ENCODE data around the gene NT5C.

Gene NT5C

DNA sequence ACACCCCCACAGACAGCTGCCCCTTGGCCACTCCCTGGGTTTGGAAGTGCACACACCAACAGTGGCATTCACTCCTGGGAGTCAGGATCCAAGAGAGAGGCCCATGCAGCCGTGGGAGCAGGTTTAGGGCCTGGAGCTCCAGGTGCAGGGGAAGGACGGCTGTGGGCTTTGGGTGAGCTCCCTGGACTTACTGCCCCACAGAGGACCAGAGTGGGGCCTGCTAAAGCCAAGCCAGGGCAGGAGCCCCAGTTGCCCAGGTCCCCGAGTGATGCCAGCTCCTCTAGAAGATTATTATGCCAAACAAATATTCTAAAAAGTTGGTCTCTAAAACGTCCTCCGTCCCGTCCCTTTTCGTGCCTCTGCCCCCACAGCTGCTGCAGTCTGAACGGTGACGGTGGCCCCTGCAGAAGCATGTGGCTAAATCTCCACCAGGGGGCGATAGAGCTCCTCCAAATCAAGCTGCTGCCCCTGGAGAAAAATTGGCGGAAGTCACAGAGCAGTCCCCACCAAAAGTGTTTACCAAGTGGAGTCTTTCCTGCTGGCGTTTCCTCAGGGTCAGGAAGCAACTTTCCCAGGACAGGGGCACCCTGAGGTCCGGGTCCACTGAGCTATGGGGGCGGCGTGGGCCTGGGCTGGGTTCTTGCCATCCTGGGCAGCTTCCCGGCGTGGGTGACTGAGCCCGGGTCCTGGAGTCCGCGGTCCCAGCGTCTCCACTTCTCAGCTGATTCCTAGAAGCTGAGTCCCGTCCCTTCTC lies 17.6 kb downstream of the NT5C start:
- peak overlapping the region; percentile 48 for H3K9ac ChIP-seq (ENCODE audit: low read length)
- no peaks in the 10 kb centered on the region for H3F3A ChIP-seq (ENCODE audit: insufficient read depth, low read length)
- peak overlapping the region; percentile 76 for H3K4me2 ChIP-seq (ENCODE audit: low read depth, low read length)
- H3K79me2 ChIP-seq (ENCODE audit: low read length), result peaks cover 5% of the 10 kb centered on the region
- DNase-seq, result peak; percentile 86
- no peaks in the 10 kb centered on the region for H3K9me3 ChIP-seq (replicated peaks; ENCODE audit: insufficient read depth, low read length)
- H4K20me1 ChIP-seq (ENCODE audit: insufficient read depth, low read length), result no peaks in the 10 kb centered on the region
- H3K4me3 ChIP-seq (ENCODE audit: low read length), result peak overlapping the region; percentile 54
- no peaks in the 10 kb centered on the region for H3K9me2 ChIP-seq (replicated peaks; ENCODE audit: insufficient read depth, low read length)
- TF ChIP-seq, protein P1, sequence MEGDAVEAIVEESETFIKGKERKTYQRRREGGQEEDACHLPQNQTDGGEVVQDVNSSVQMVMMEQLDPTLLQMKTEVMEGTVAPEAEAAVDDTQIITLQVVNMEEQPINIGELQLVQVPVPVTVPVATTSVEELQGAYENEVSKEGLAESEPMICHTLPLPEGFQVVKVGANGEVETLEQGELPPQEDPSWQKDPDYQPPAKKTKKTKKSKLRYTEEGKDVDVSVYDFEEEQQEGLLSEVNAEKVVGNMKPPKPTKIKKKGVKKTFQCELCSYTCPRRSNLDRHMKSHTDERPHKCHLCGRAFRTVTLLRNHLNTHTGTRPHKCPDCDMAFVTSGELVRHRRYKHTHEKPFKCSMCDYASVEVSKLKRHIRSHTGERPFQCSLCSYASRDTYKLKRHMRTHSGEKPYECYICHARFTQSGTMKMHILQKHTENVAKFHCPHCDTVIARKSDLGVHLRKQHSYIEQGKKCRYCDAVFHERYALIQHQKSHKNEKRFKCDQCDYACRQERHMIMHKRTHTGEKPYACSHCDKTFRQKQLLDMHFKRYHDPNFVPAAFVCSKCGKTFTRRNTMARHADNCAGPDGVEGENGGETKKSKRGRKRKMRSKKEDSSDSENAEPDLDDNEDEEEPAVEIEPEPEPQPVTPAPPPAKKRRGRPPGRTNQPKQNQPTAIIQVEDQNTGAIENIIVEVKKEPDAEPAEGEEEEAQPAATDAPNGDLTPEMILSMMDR (IDR thresholded peaks at IDR 0.05; ENCODE audit: low read length), result peak; percentile 92
- TF ChIP-seq EZH2 (optimal IDR thresholded peaks at IDR 0.05; ENCODE audit: low read depth, low read length), result no peak
- peak overlapping the region; percentile 69 for H2AFZ ChIP-seq (ENCODE audit: low read length)
- H3K27me3 ChIP-seq (replicated peaks; ENCODE audit: insufficient read depth, low read length), result no peaks in the 10 kb centered on the region
- H3K36me3 ChIP-seq (replicated peaks; ENCODE audit: insufficient read depth, low read length), result no peaks in the 10 kb centered on the region
- no peak overlapping the region for H3K27ac ChIP-seq (ENCODE audit: low read length)
- peaks cover 14% of the 10 kb centered on the region for H3K4me1 ChIP-seq (ENCODE audit: low read length)

GRCh38 chr17:75111777-75112335 lies 19.7 kb downstream of the NT5C start:
- H3F3A ChIP-seq (ENCODE audit: insufficient read depth, low read length), result no peaks in the 10 kb centered on the region
- no peak overlapping the region for H3K4me3 ChIP-seq (ENCODE audit: low read length)
- H3K27me3 ChIP-seq (replicated peaks; ENCODE audit: insufficient read depth, low read length), result no peaks in the 10 kb centered on the region
- no peaks in the 10 kb centered on the region for H3K9me3 ChIP-seq (replicated peaks; ENCODE audit: insufficient read depth, low read length)
- H3K79me2 ChIP-seq (ENCODE audit: low read length), result peaks cover 5% of the 10 kb centered on the region
- TF ChIP-seq EZH2 (optimal IDR thresholded peaks at IDR 0.05; ENCODE audit: low read depth, low read length) (no peak), EZH2phosphoT487 (IDR thresholded peaks at IDR 0.05; ENCODE audit: low read length) (no peak)
- TF ChIP-seq, protein P1 (IDR thresholded peaks at IDR 0.05; ENCODE audit: low read length), result no peak
- no peaks in the 10 kb centered on the region for H4K20me1 ChIP-seq (ENCODE audit: insufficient read depth, low read length)
- no peak for DNase-seq
- no peaks in the 10 kb centered on the region for H3K36me3 ChIP-seq (replicated peaks; ENCODE audit: insufficient read depth, low read length)
- no peak overlapping the region for H3K27ac ChIP-seq (ENCODE audit: low read length)
- H3K4me1 ChIP-seq (ENCODE audit: low read length), result peaks cover 14% of the 10 kb centered on the region
- no peak overlapping the region for H3K4me2 ChIP-seq (ENCODE audit: low read depth, low read length)
- H3K9me2 ChIP-seq (replicated peaks; ENCODE audit: insufficient read depth, low read length), result no peaks in the 10 kb centered on the region
- no peak overlapping the region for H2AFZ ChIP-seq (ENCODE audit: low read length)
- H3K9ac ChIP-seq (ENCODE audit: low read length), result no peak overlapping the region

DNA sequence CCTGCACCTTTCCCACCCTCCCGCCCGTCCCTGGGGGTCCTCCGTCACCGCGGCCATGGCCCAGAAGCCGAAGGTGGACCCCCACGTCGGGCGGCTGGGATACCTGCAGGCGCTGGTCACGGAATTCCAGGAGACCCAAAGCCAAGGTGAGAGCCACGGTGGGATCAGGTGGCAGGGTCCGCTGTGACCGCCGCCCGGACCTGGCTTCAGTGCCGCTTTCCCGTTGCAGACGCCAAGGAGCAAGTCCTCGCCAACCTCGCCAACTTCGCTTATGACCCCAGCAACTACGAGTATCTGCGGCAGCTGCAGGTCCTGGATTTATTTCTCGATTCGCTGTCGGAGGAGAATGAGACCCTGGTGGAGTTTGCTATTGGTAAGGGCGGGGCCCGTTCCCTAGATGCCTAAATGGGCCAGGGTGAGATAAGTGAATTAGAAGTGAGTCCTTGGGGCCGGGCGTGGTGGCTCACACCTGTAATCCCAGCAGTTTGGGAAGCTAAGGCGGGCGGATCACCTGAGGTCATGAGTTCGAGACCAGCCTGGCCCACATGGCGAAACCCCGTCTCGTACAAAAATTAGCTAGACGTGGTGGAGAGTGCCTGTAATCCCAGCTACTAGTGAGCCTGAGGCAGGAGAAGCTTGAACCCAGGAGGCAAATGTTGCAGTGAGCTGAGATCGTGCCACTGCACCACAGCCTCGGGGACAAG lies 21.2 kb downstream of the NT5C start:
- H3K27ac ChIP-seq (ENCODE audit: low read length), result no peak overlapping the region
- peak overlapping the region; percentile 75 for H3K4me3 ChIP-seq (ENCODE audit: low read length)
- H3K27me3 ChIP-seq (replicated peaks; ENCODE audit: insufficient read depth, low read length), result no peaks in the 10 kb centered on the region
- H3K79me2 ChIP-seq (ENCODE audit: low read length), result peaks cover 5% of the 10 kb centered on the region
- H3K9me2 ChIP-seq (replicated peaks; ENCODE audit: insufficient read depth, low read length), result no peaks in the 10 kb centered on the region
- peaks cover 14% of the 10 kb centered on the region for H3K4me1 ChIP-seq (ENCODE audit: low read length)
- H2AFZ ChIP-seq (ENCODE audit: low read length), result peak overlapping the region; percentile 98
- DNase-seq, result no peak
- H3K36me3 ChIP-seq (replicated peaks; ENCODE audit: insufficient read depth, low read length), result no peaks in the 10 kb centered on the region
- no peak for TF ChIP-seq EZH2 (optimal IDR thresholded peaks at IDR 0.05; ENCODE audit: low read depth, low read length)
- TF ChIP-seq, protein P1 (IDR thresholded peaks at IDR 0.05; ENCODE audit: low read length), result no peak
- H3K9ac ChIP-seq (ENCODE audit: low read length), result peak overlapping the region; percentile 72; the same call in 1 of the 2 replicates
- H3F3A ChIP-seq (ENCODE audit: insufficient read depth, low read length), result no peaks in the 10 kb centered on the region
- no peaks in the 10 kb centered on the region for H3K9me3 ChIP-seq (replicated peaks; ENCODE audit: insufficient read depth, low read length)
- H3K4me2 ChIP-seq (ENCODE audit: low read depth, low read length), result peak overlapping the region; percentile 99
- no peaks in the 10 kb centered on the region for H4K20me1 ChIP-seq (ENCODE audit: insufficient read depth, low read length)

Measured in MM.1S (cell line).